Heart left ventricle (tissue), 16 donors: ENCODE results near the gene ACVR1. TPM values are rescaled to one million over a fixed set of nuclear protein-coding genes. Genes with fewer than 3 reads are reported as not detected.

ENCODE experiments used
- ATAC-seq, 4 donors: fragments of 200-7000 bp; cut with Tn5 transposase; one replicate each; pipeline ENCODE4 v1.9.1; 2020 to 2022; ENCODE audit warnings: moderate library complexity in 4 of 4, mild to moderate bottlenecking in 3 of 4, moderate number of reproducible peaks in 1 of 4
- DNase-seq, 5 donors: peaks; one replicate each; pipeline ENCODE4 v3.0.0-alpha.2; 2020
- H3K27ac ChIP-seq, 12 donors: fragments of 200-600 bp; sonication (generic) in 4 of 12; one replicate each; pipeline versions ENCODE4 v1.5.0 to v1.8.0; 2016 to 2022; ENCODE audit warnings: mild to moderate bottlenecking in 2 of 12
- H3K27me3 ChIP-seq, 9 donors: fragments of 200-600 bp; sonication (generic) in 2 of 9; one replicate each; pipeline versions ENCODE4 v1.5.1 to v1.8.0; 2016 to 2022; ENCODE audit warnings: mild to moderate bottlenecking in 3 of 9
- H3K36me3 ChIP-seq, 9 donors: fragments of 200-600 bp; sonication (generic) in 2 of 9; one replicate each; pipeline versions ENCODE4 v1.5.0 to v1.8.0; 2018 to 2022; ENCODE audit warnings: mild to moderate bottlenecking in 2 of 9
- H3K4me1 ChIP-seq, 12 donors: fragments of 200-600 bp; sonication (generic) in 4 of 12; one replicate each; pipeline versions ENCODE4 v1.5.0 to v1.8.0; 2016 to 2022; ENCODE audit warnings: mild to moderate bottlenecking in 3 of 12
- H3K4me3 ChIP-seq, 12 donors: fragments of 200-600 bp; sonication (generic) in 4 of 12; one replicate each; pipeline versions ENCODE4 v1.5.0 to v1.8.0; 2017 to 2022; ENCODE audit warnings: mild to moderate bottlenecking in 9 of 12, moderate library complexity in 4 of 12
- H3K9me3 ChIP-seq, 12 donors: fragments of 200-600 bp; sonication (generic) in 4 of 12; one replicate each; pipeline versions ENCODE4 v1.5.0 to v1.8.0; 2016 to 2022; ENCODE audit warnings: mild to moderate bottlenecking in 1 of 12
- POLR2A ChIP-seq, 2 donors: fragments of 450-650 bp; IDR thresholded peaks; one replicate each; pipeline ENCODE4 v1.6.1; 2017; ENCODE audit warnings: antibody characterized with exemption in 2 of 2, mild to moderate bottlenecking in 2 of 2, moderate library complexity in 2 of 2
- WGBS, 4 donors: extraction: QIAGEN DNeasy Blood & Tissue Kit in 2 of 4; methylation state at CpG; one replicate each; pipeline versions ENCODE4 v1.1.5 to v1.1.7; 2013 to 2018; 5-methylcytosine and 5-hydroxymethylcytosine counted together
- intact Hi-C, 10 donors: fragments of 100-400 bp; cut with DNase I; formaldehyde crosslinking; loops; one replicate each; pipeline versions ENCODE4 v1.11.1 to v1.14.2; 2022
- polyA plus RNA-seq, 2 donors: library from polyadenylated mRNA; stranded (reverse); fragments of 200-250 nt; gene quantifications; one replicate each; pipeline ENCODE4 v1.2.3, GENCODE V29; 2013
- total RNA-seq, 9 donors: library from RNA; depleted of rRNA in 2 of 9; stranded (reverse); fragments of >200 nt in 2 of 9; fragmentation: NEBNext Ultra II Directional in 3 of 9; extraction: Animal tissue kit (Norgen Biotek cat#: 25700) in 3 of 9; gene quantifications; one replicate each; pipeline versions ENCODE4 v1.1.0 to v1.2.4, GENCODE V29; 2016 to 2023
- TF ChIP-seq, protein P1 (sequence below), 12 donors: fragments of 200-600 bp; sonication (generic) in 4 of 12; IDR thresholded peaks; one replicate each; pipeline versions ENCODE4 v1.5.0 to v1.8.0; 2018 to 2022; ENCODE audit warnings: antibody characterized with exemption in 12 of 12, mild to moderate bottlenecking in 5 of 12
- donor health status: ischemic (EF 13 %, LVEDD 7.1; RV severe dilation, severe dysfunction).
- donor health status: healthy with polysubstance abuse.
- donor health status: DM: no; HTN: yes; CAD: no.
- donor health status: DM: no; HTN: no; CAD: no.
- donor health status: ischemic (EF 25% LVEDD 6.9; RV normal size, moderate dysfunction).
- donor health status: ischemic (EF 25% LVEDD 5.7; RV mildly dilated, moderate dysfunction).
- donor health status: healthy.
- donor health status: DM: yes; HTN: yes; CAD: no.
- donor health status: ischemic (EF 35%, LVEDD 5.7; RV mildly dilated, moderate dysfunction).
- donor health status: nonischemic (EF 11% LVEDD 7.7; RV severe dilation, severe dysfunction).
- donor health status: DM: yes; HTN: yes; CAD: no.
- donor health status: PGD.
- donor health status: ischemic (EF 29% LVEDD 5.4; RV normal size, mild dysfunction).
- donor health status: nonischemic (EF 23%, LVEDD 6.1; RV moderate dilation, normal function).

The ACVR1 gene
- total and polyA plus RNA-seq, 11 donors = 5.6 to 37.6 (median 23.9) TPM

DNA sequence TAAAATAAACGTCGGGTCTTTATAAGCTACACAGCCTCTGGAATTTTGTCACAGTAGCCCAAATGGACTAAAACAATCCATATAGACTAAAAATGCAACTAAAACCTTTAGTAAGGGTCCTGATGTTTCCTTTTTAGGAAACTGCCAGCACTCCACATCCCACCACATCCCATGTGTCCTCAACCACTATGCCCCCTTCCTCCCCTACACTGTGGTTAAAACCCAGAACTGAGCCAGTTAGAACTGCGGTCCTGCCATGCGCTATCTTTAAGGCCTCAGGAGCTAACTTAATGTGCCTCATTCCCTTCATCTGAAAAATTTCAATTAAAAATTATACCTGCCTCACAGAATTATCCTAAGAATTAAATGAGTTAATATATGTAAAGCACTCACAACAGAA lies 41.1 kb downstream of the ACVR1 start:
- no peak for DNase-seq
- WGBS, 4 donors = 84 to 97% (median 93%) methylated on average over 4 of the region's 4 CpGs
- peaks cover 22 to 72% (median 62%) of the 10 kb centered on the region in 12 donors for H3K4me1 ChIP-seq
- no peak for TF ChIP-seq POLR2A (IDR thresholded peaks at IDR 0.05)
- TF ChIP-seq, protein P1, sequence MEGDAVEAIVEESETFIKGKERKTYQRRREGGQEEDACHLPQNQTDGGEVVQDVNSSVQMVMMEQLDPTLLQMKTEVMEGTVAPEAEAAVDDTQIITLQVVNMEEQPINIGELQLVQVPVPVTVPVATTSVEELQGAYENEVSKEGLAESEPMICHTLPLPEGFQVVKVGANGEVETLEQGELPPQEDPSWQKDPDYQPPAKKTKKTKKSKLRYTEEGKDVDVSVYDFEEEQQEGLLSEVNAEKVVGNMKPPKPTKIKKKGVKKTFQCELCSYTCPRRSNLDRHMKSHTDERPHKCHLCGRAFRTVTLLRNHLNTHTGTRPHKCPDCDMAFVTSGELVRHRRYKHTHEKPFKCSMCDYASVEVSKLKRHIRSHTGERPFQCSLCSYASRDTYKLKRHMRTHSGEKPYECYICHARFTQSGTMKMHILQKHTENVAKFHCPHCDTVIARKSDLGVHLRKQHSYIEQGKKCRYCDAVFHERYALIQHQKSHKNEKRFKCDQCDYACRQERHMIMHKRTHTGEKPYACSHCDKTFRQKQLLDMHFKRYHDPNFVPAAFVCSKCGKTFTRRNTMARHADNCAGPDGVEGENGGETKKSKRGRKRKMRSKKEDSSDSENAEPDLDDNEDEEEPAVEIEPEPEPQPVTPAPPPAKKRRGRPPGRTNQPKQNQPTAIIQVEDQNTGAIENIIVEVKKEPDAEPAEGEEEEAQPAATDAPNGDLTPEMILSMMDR (IDR thresholded peaks at IDR 0.05) = no peak
- H3K4me3 ChIP-seq = no peak overlapping the region
- no peak overlapping the region for H3K27ac ChIP-seq
- H3K36me3 ChIP-seq = no peaks in the 10 kb centered on the region
- no peak for ATAC-seq
- intact Hi-C loops = loop anchor here in 5 of 10 donors (5.0 kb wide), 4 partner anchors 37 to 48 kb away; no protein-coding TSS in a partner anchor
- H3K27me3 ChIP-seq = no peaks in the 10 kb centered on the region
- H3K9me3 ChIP-seq = no peaks in the 10 kb centered on the region

DNA sequence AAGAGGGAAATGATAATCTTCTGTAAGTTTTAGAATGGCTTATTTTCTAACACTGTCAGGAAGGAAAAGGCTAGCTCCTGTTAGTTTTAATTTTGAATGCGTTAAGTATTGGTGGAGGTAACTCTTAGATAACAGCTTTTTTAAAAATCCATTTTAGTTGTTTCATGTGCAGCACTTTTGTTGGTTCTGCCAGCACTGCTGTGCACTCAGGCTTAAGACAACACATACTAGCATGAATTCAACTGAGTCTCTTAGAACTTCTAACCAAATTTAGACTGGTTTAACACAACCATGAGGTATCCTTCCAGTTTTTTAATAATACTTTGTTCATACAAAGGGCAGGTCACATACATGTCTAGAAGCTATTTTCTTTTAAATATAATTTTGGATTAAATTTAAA lies 42.4 kb downstream of the ACVR1 start:
- DNase-seq = no peak
- Histone ChIP-seq H3K27me3 (no peaks in the 10 kb centered on the region), H3K9me3 (no peaks in the 10 kb centered on the region), H3K4me3 (no peak overlapping the region), H3K36me3 (no peaks in the 10 kb centered on the region), H3K27ac (no peak overlapping the region), H3K4me1 (peaks cover 9 to 60% (median 50%) of the 10 kb centered on the region in 12 donors)
- no peak for ATAC-seq
- intact Hi-C loops = no loop called here
- WGBS, 4 donors = 66 to 78% (median 69%) methylated on average over 1 of the region's 1 CpG
- TF ChIP-seq, protein P1 (IDR thresholded peaks at IDR 0.05) = no peak
- TF ChIP-seq POLR2A (IDR thresholded peaks at IDR 0.05) = no peak

DNA sequence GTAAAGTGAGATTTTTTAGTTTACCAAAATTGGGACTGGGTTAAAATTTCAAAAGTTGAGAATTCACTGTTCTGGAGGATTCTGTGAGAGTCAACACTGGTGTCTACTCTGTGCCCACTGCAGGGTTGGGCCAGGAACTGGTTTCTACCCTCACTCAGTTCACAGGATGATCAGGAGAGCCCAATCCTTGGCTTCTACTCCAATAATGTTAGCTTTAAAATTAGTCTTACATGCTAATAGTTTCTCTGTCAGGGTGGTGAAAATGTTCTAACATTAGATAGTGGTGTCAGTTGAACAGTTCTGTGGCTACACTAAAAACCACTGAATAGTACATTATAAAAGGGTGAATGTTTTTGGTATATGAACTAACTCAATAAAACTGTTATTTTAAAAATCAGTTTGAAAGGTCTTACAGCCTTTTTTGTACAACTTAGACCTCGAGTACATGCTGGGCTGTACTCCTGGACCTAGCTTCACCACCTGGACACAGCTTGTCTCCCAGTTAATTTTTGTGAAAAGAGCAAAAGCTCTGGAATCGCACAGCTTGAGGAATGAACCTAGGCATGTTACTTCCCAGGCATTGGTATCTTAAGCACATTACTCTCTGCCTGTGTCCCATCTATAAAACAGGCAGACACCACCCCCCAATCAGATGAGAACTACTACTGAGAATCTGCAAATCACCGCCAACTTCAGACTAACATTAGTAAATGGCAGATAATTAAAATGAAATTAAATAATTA lies 44.4 kb downstream of the ACVR1 start:
- H3K27me3 ChIP-seq = no peaks in the 10 kb centered on the region
- TF ChIP-seq, protein P1 (IDR thresholded peaks at IDR 0.05) = no peak
- TF ChIP-seq POLR2A (IDR thresholded peaks at IDR 0.05) = no peak
- peaks cover 6 to 40% (median 30%) of the 10 kb centered on the region in 12 donors for H3K4me1 ChIP-seq
- ATAC-seq = peak in 2 of 4 donors; percentile 9 to 33
- no peak for DNase-seq
- WGBS, 4 donors = 80 to 87% (median 85%) methylated on average over 3 of the region's 3 CpGs
- H3K27ac ChIP-seq = peak overlapping the region in 11 of 12 donors; percentile 12 to 78 (median 61)
- H3K9me3 ChIP-seq = no peaks in the 10 kb centered on the region
- H3K4me3 ChIP-seq = no peak overlapping the region
- intact Hi-C loops = loop anchor here in 1 of 10 donors (2.0 kb wide), 1 partner anchor 45 kb away; the partner anchor contains the start of gene ACVR1
- H3K36me3 ChIP-seq = no peaks in the 10 kb centered on the region

DNA sequence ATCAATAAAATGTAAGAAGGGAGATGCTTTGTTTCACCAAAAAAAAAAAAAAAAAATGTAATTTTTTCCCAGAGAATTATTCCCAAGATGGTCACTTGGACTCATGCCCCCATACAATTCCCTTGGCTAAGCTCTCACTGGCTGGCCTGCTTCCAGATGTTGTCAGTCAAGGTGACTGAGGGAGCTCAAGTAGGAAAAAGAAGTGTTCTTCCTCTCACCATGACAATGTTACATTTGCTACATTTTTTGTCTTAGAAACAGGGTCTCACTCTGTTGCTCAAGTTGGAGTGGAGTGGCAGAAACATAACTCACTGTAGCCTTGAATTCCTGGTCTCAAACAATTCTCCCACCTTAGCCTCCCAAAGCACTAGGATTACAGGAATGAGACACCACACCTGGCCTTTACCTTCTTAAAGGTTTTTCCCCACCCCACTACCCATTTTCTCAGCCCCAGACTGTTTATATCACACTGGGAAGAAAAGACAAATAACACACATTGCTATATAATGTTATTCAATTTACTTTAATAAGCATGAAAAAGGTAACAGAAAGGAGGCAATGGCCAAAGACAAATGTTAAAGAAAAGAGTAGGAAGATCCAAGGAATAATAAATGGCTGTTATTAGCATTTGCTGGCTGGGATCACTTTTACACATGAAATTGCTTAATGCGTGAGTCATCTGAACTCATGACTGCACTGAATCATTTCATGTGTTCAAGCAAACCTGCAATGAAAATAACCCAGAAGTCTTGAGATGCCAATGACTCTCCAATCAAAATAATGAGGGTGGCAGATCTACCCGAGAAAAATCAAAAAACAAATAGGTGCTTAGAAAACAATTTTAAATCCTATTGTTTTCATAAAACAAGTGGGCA lies 45.2 kb downstream of the ACVR1 start:
- Histone ChIP-seq H3K27me3 (no peaks in the 10 kb centered on the region), H3K9me3 (no peaks in the 10 kb centered on the region), H3K36me3 (no peaks in the 10 kb centered on the region), H3K4me3 (no peak overlapping the region), H3K27ac (peak overlapping the region; percentile 12 to 78 (median 60)), H3K4me1 (peaks cover 5 to 35% (median 23%) of the 10 kb centered on the region in 12 donors)
- WGBS, 4 donors = 36 to 45% (median 43%) methylated on average over 2 of the region's 2 CpGs
- ATAC-seq (peak; percentile 45 to 87 (median 76)), DNase-seq (no peak)
- TF ChIP-seq, protein P1 (IDR thresholded peaks at IDR 0.05) = no peak
- TF ChIP-seq POLR2A (IDR thresholded peaks at IDR 0.05) = no peak
- intact Hi-C loops = loop anchor here in 1 of 10 donors (2.0 kb wide), 1 partner anchor 46 kb away; the partner anchor contains the start of gene ACVR1
